GM19455 (cell line): ENCODE results near the gene TMED1.

Experiments
- ATAC-seq: cut with Tn5 transposase; IDR thresholded peaks from one replicate; pipeline ENCODE4 v1.9.1; 2021; ENCODE audit not compliant: unreplicated experiment

TMED1 gene

GRCh38 chr19:10831987-10832938 is 3.7 kb downstream of the TMED1 start:
- no peak for ATAC-seq

- ATAC-seq: no peak
These were observed 4.9 kb downstream of the TMED1 start for GRCh38 chr19:10830931-10831779.

- no peak for ATAC-seq
These were observed 5.6 kb downstream of the TMED1 start for GRCh38 chr19:10830370-10830769.

GRCh38 chr19:10829967-10830366 is 6.0 kb downstream of the TMED1 start:
- ATAC-seq: no peak

- ATAC-seq: no peak
These were observed 6.8 kb downstream of the TMED1 start for GRCh38 chr19:10828981-10829821.

- ATAC-seq: no peak
These were observed 9.2 kb downstream of the TMED1 start for GRCh38 chr19:10826846-10827245.

- ATAC-seq: no peak
These were observed 9.8 kb downstream of the TMED1 start for GRCh38 chr19:10826231-10826630.

- ATAC-seq: no peak
These were observed 12.3 kb downstream of the TMED1 start for GRCh38 chr19:10823690-10824089.

GRCh38 chr19:10820173-10820572 is 15.8 kb downstream of the TMED1 start:
- no peak for ATAC-seq

GRCh38 chr19:10819124-10820060 is 16.6 kb downstream of the TMED1 start:
- no peak for ATAC-seq

- no peak for ATAC-seq
These were observed 17.5 kb downstream of the TMED1 start for GRCh38 chr19:10818301-10819123.

GRCh38 chr19:10817291-10818038 is 18.5 kb downstream of the TMED1 start:
- ATAC-seq: no peak

GRCh38 chr19:10816691-10817090 is 19.3 kb downstream of the TMED1 start:
- ATAC-seq: no peak

GRCh38 chr19:10815969-10816644 is 19.9 kb downstream of the TMED1 start:
- no peak for ATAC-seq

GRCh38 chr19:10815007-10815536 is 20.9 kb downstream of the TMED1 start:
- ATAC-seq: no peak

- no peak for ATAC-seq
These were observed 23.1 kb downstream of the TMED1 start for GRCh38 chr19:10812902-10813404.

- no peak for ATAC-seq
These were observed 23.8 kb downstream of the TMED1 start for GRCh38 chr19:10812196-10812595.
